ENCODE results near the gene RXFP2.

DNA sequence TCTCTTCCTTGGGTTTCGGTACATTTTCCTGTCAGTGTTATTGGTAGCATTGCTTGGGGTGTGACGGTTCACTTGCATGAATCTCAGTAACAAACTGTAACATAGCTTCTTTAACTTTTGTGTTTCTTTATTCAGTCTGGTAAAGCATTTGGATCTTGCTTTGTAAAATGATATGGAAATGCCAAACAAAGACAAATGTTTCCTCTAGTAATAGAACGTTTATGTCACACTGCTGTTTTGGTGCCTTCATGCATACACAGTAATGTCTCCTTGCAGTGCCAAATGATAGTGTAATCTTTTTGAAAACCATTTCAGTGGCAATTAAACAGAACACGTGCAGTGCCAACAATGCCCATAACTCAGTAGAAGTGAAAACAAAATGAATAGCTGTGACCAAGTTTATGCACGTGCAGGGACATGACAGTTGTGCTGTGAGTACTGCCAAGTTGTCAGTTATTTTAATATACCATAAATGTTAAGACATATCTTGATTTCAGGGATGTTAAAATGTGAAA is 110.8 kb downstream of the RXFP2 start:
- TF ChIP-seq, protein P1, sequence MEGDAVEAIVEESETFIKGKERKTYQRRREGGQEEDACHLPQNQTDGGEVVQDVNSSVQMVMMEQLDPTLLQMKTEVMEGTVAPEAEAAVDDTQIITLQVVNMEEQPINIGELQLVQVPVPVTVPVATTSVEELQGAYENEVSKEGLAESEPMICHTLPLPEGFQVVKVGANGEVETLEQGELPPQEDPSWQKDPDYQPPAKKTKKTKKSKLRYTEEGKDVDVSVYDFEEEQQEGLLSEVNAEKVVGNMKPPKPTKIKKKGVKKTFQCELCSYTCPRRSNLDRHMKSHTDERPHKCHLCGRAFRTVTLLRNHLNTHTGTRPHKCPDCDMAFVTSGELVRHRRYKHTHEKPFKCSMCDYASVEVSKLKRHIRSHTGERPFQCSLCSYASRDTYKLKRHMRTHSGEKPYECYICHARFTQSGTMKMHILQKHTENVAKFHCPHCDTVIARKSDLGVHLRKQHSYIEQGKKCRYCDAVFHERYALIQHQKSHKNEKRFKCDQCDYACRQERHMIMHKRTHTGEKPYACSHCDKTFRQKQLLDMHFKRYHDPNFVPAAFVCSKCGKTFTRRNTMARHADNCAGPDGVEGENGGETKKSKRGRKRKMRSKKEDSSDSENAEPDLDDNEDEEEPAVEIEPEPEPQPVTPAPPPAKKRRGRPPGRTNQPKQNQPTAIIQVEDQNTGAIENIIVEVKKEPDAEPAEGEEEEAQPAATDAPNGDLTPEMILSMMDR (optimal IDR thresholded peaks at IDR 0.05 in 1 of 3, IDR thresholded peaks at IDR 0.05 in 1 of 3, conservative IDR thresholded peaks at IDR 0.05 in 1 of 3; ENCODE audit: extremely low read depth in 1 of 3, insufficient read depth in 2 of 3, low read length in 3 of 3), result no peak
- TF ChIP-seq EZH2 (IDR thresholded peaks at IDR 0.05; ENCODE audit: low read length), result no peak

Measured in keratinocyte (primary cell).